Osteocyte (in vitro differentiated cells): ENCODE data around the gene RBM44. TPM values are rescaled to one million over a fixed set of nuclear protein-coding genes. Genes with fewer than 3 reads are reported as not detected.

Source experiments
- DNase-seq: peaks from one replicate; pipeline ENCODE4 v3.0.0; 2021; ENCODE audit warnings: mixed read lengths; ENCODE audit not compliant: unreplicated experiment; ENCODE audit errors: extremely low spot score
- H3K27ac Mint-ChIP-seq: one replicate; pipeline ENCODE4 v1.8.0; 2021; ENCODE audit warnings: mild to moderate bottlenecking, mixed read lengths; ENCODE audit not compliant: unreplicated experiment
- H3K27me3 Mint-ChIP-seq: one replicate; pipeline ENCODE4 v1.8.0; 2021; ENCODE audit warnings: mixed read lengths; ENCODE audit not compliant: unreplicated experiment
- H3K36me3 Mint-ChIP-seq: one replicate; pipeline ENCODE4 v1.8.0; 2021; ENCODE audit warnings: mixed read lengths; ENCODE audit not compliant: unreplicated experiment
- H3K4me1 Mint-ChIP-seq: one replicate; pipeline ENCODE4 v1.8.0; 2021; ENCODE audit warnings: mixed read lengths; ENCODE audit not compliant: unreplicated experiment
- H3K4me3 Mint-ChIP-seq: one replicate; pipeline ENCODE4 v1.8.0; 2021; ENCODE audit warnings: mild to moderate bottlenecking, moderate library complexity, mixed read lengths; ENCODE audit not compliant: unreplicated experiment
- H3K9me3 Mint-ChIP-seq: one replicate; pipeline ENCODE4 v1.8.0; 2021; ENCODE audit warnings: mixed read lengths; ENCODE audit not compliant: unreplicated experiment
- CTCF ChIP-seq: fragments of 200-600 bp; sonication (generic); IDR thresholded peaks from 2 replicates; pipeline ENCODE4 v1.5.0; 2021; ENCODE audit warnings: antibody characterized with exemption, mild to moderate bottlenecking, moderate library complexity
- total RNA-seq: library from RNA; stranded (reverse); gene quantifications from 2 replicates; pipeline ENCODE4 v1.2.1, GENCODE V29; 2021

Gene RBM44
- total RNA-seq, 1 donor from 2014 or later, result 0.46 TPM

GRCh38 chr2:237766340-237766739, 32.2 kb upstream of the RBM44 start:
- H3K27ac Mint-ChIP-seq, result no peak overlapping the region
- H3K36me3 Mint-ChIP-seq, result peaks cover 26% of the 10 kb centered on the region
- no peaks in the 10 kb centered on the region for H3K27me3 Mint-ChIP-seq
- no peaks in the 10 kb centered on the region for H3K4me1 Mint-ChIP-seq
- DNase-seq, result no peak
- TF ChIP-seq CTCF, result no peak
- no peak overlapping the region for H3K4me3 Mint-ChIP-seq
- no peaks in the 10 kb centered on the region for H3K9me3 Mint-ChIP-seq

- H3K36me3 Mint-ChIP-seq, result peaks cover 40% of the 10 kb centered on the region
- no peak overlapping the region for H3K27ac Mint-ChIP-seq
- peaks cover 3% of the 10 kb centered on the region for H3K4me1 Mint-ChIP-seq
- no peaks in the 10 kb centered on the region for H3K9me3 Mint-ChIP-seq
- DNase-seq, result peak; percentile 53
- no peak for TF ChIP-seq CTCF
- H3K27me3 Mint-ChIP-seq, result no peaks in the 10 kb centered on the region
- no peak overlapping the region for H3K4me3 Mint-ChIP-seq
These were observed 26.1 kb upstream of the RBM44 start for GRCh38 chr2:237772513-237772912.

GRCh38 chr2:237773826-237774225, 24.8 kb upstream of the RBM44 start:
- no peaks in the 10 kb centered on the region for H3K27me3 Mint-ChIP-seq
- H3K4me1 Mint-ChIP-seq, result peaks cover 3% of the 10 kb centered on the region
- H3K36me3 Mint-ChIP-seq, result peaks cover 48% of the 10 kb centered on the region
- no peak overlapping the region for H3K27ac Mint-ChIP-seq
- TF ChIP-seq CTCF, result no peak
- peak; percentile 69 for DNase-seq
- no peak overlapping the region for H3K4me3 Mint-ChIP-seq
- H3K9me3 Mint-ChIP-seq, result no peaks in the 10 kb centered on the region

GRCh38 chr2:237774811-237775553, 23.6 kb upstream of the RBM44 start:
- peak; percentile 72 for TF ChIP-seq CTCF
- Mint-ChIP-seq H3K27ac (peak overlapping the region; percentile 58), H3K9me3 (no peaks in the 10 kb centered on the region), H3K4me3 (no peak overlapping the region), H3K4me1 (peaks cover 3% of the 10 kb centered on the region), H3K27me3 (no peaks in the 10 kb centered on the region), H3K36me3 (peaks cover 55% of the 10 kb centered on the region)
- DNase-seq, result peak; percentile 83

- H3K4me1 Mint-ChIP-seq, result peaks cover 2% of the 10 kb centered on the region
- no peak overlapping the region for H3K27ac Mint-ChIP-seq
These were observed 19.1 kb upstream of the RBM44 start for GRCh38 chr2:237779521-237779920.

More at GRCh38 chr2:237779521-237779920, 19.1 kb upstream of the RBM44 start:
- no peak for TF ChIP-seq CTCF
- Mint-ChIP-seq H3K9me3 (no peaks in the 10 kb centered on the region), H3K36me3 (peaks cover 53% of the 10 kb centered on the region), H3K27me3 (no peaks in the 10 kb centered on the region), H3K4me3 (no peak overlapping the region)
- DNase-seq, result no peak
